Measurements from ENCODE around the gene SLX9. TPM values are rescaled to one million over a fixed set of nuclear protein-coding genes. Genes with fewer than 3 reads are reported as not detected.

The SLX9 gene
- total and polyA plus RNA-seq, 7 experiments from 2014 or later: 13.2 to 46.4 (median 19.2) TPM

DNA sequence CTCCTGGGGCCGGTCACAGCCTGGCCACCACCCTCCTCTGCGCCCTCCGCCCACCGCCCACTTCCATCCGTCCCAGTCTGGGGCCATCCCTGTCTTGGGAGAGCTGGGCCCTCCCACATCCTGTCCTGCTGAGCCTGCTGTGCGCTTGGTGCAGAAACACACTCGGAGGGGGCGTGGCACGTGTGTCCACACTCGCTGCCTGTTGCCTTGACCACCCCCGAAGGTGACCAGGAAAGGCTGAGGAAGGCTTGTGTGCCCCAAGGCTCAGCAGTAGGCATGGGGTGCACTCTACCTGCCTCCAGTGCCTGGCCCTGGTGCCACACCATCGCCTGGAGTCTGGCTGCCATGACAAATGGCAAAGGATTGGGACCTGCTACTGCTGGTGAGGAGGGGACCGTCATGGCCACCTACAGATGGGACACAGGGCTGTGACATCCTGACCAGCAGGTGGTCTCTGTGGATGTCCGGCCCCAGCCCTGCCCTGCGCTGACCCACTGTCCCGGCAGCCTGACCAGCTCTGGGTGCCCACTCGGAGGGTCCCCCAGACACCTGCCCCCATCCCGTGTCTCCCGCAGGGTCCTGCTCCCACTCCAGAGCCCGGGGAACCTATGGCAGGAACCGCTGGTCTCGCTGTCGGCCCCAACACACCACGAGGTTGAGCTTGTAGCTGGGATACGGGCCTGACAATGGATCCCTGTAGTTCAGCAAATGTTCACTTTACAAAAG, 43.1 kb upstream of the SLX9 start:
- peaks cover 13 to 27% (median 19%) of the 10 kb centered on the region in 7 donors for H3K4me1 Mint-ChIP-seq
- no peaks in the 10 kb centered on the region for H3K27me3 Mint-ChIP-seq
- peaks cover 0 to 30% (median 12%) of the 10 kb centered on the region in 5 donors for H3K36me3 Mint-ChIP-seq
- H3K4me1 ChIP-seq (ENCODE audit: control insufficient read depth in 2 of 2, insufficient read depth in 2 of 2, low read length in 2 of 2): peaks cover 7 to 11% of the 10 kb centered on the region in 2 donors
- POLR2A ChIA-PET: interaction anchor here (0.9 to 9.2 kb wide), 12 partner anchors 9 to 38 kb away, joined by 3 to 104 read pairs (median 8); no protein-coding TSS in a partner anchor
- H3K4me3 Mint-ChIP-seq: no peak overlapping the region
- peak overlapping the region in 2 of 9 donors; percentile 21 to 38 for H3K27ac Mint-ChIP-seq
- H3K9me3 ChIP-seq (ENCODE audit: control insufficient read depth in 2 of 3, low read length in 3 of 3): no peaks in the 10 kb centered on the region
- intact Hi-C loops (cut with micrococcal nuclease): no loop called here
- CTCF ChIA-PET: interaction anchor here (0.9 to 8.4 kb wide), 5 partner anchors 14 to 95 kb away, joined by 3 to 95 read pairs (median 5); partner anchors contain the start of gene UBE2G2
- H3K9me3 Mint-ChIP-seq: no peaks in the 10 kb centered on the region
- H3K36me3 ChIP-seq (ENCODE audit: control insufficient read depth in 2 of 3, insufficient read depth in 3 of 3, low read length in 3 of 3): peaks cover 22 to 89% (median 43%) of the 10 kb centered on the region in 3 experiments
- ATAC-seq: no peak
- H3K27me3 ChIP-seq (ENCODE audit: control insufficient read depth in 2 of 2, insufficient read depth in 2 of 2, low read length in 2 of 2): no peaks in the 10 kb centered on the region
- DNase-seq: no peak
- H3K27ac ChIP-seq (ENCODE audit: low read depth, low read length): peak overlapping the region; percentile 7
- no peak overlapping the region for H3K4me3 ChIP-seq (ENCODE audit: low read length)

DNA sequence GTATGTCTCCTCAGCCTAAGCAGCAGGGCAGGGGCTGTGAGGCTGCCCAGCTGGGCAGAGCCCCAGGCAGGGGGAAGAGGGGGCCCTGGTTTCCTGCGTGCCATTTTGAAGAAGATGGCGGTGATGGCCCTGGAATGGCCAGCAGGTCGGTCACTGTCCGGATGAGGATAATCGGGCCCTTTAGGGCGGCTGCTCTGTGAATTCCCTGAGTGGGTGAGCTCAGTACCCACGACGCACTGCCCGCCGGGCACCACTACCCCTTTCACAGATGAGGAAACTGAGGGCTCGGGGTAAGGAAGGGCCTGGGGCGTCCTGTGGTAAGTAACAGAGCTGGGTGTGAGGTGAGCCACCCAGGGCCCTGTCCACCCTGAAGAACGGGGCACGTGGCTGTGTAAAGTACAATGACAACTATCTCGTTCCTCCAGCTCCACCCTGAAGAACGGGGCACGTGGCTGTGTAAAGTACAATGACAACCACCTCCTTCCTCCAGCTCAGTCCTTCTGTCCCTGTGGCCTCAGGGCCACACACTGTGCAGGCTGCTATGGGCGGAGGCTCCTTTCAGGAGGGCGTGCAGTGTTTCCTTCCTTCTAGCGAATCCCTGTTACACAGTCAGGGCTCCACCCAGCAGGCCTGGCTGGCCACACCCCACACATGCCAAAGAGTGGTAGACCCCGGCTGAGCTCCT, 42.4 kb upstream of the SLX9 start:
- peak overlapping the region; percentile 7 for H3K27ac ChIP-seq (ENCODE audit: low read depth, low read length)
- DNase-seq (no peak), ATAC-seq (peak; percentile 75)
- peaks cover 11 to 27% (median 18%) of the 10 kb centered on the region in 7 donors for H3K4me1 Mint-ChIP-seq
- H3K27me3 ChIP-seq (ENCODE audit: control insufficient read depth in 2 of 2, insufficient read depth in 2 of 2, low read length in 2 of 2): no peaks in the 10 kb centered on the region
- intact Hi-C loops (cut with micrococcal nuclease): no loop called here
- peaks cover 7 to 11% of the 10 kb centered on the region in 2 donors for H3K4me1 ChIP-seq (ENCODE audit: control insufficient read depth in 2 of 2, insufficient read depth in 2 of 2, low read length in 2 of 2)
- CTCF ChIA-PET: interaction anchor here (0.7 to 8.4 kb wide), 6 partner anchors 13 to 241 kb away, joined by 3 to 95 read pairs (median 4); partner anchors contain the start of gene UBE2G2
- H3K27ac Mint-ChIP-seq: peak overlapping the region in 4 of 9 donors; percentile 21 to 59 (median 27)
- POLR2A ChIA-PET: interaction anchor here (0.9 to 6.3 kb wide), 11 partner anchors 9 to 80 kb away, joined by 3 to 35 read pairs (median 5); partner anchors contain the start of gene SUMO3
- H3K4me3 ChIP-seq (ENCODE audit: low read length): no peak overlapping the region
- H3K9me3 Mint-ChIP-seq: no peaks in the 10 kb centered on the region
- peaks cover under 1 to 37% (median 20%) of the 10 kb centered on the region in 5 donors for H3K36me3 Mint-ChIP-seq
- H3K4me3 Mint-ChIP-seq: no peak overlapping the region
- H3K36me3 ChIP-seq (ENCODE audit: control insufficient read depth in 2 of 3, insufficient read depth in 3 of 3, low read length in 3 of 3): peaks cover 30 to 92% (median 51%) of the 10 kb centered on the region in 3 experiments
- no peaks in the 10 kb centered on the region for H3K27me3 Mint-ChIP-seq
- H3K9me3 ChIP-seq (ENCODE audit: control insufficient read depth in 2 of 3, low read length in 3 of 3): no peaks in the 10 kb centered on the region

DNA sequence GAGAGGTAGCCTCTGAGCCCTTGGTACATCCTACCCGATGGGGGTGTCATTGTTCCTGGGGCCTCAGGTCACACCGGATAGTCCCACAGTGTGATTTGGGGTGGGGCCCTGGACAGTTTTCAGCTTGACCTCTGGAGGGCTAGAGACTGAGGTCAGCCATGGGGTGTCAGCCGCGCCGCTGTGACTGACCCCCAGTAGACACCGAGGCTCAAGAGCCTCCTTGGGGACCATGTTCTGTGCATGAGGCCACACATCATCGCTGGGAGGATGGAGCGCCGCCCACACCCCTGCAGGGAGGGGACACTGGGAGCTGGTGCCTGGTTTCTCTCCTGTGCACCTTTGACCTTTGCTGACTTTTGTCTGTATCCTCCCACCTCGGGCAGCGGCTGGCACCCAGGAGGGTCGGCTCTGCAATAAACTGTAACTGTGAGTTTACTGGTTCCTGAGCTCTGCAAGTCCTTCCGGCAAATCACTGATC, 41.8 kb upstream of the SLX9 start:
- H3K36me3 ChIP-seq (ENCODE audit: control insufficient read depth in 2 of 3, insufficient read depth in 3 of 3, low read length in 3 of 3): peaks cover 34 to 95% (median 57%) of the 10 kb centered on the region in 3 experiments
- peaks cover 3 to 7% of the 10 kb centered on the region in 2 donors for H3K4me1 ChIP-seq (ENCODE audit: control insufficient read depth in 2 of 2, insufficient read depth in 2 of 2, low read length in 2 of 2)
- POLR2A ChIA-PET: interaction anchor here (0.9 to 6.3 kb wide), 11 partner anchors 9 to 81 kb away, joined by 3 to 35 read pairs (median 5); partner anchors contain the start of gene SUMO3
- no peaks in the 10 kb centered on the region for H3K9me3 ChIP-seq (ENCODE audit: control insufficient read depth in 2 of 3, low read length in 3 of 3)
- H3K27ac ChIP-seq (ENCODE audit: low read depth, low read length): no peak overlapping the region
- CTCF ChIA-PET: interaction anchor here (0.7 to 8.4 kb wide), 5 partner anchors 13 to 241 kb away, joined by 3 to 95 read pairs (median 5); partner anchors contain the start of gene UBE2G2
- Mint-ChIP-seq H3K4me3 (no peak overlapping the region), H3K27ac (peak overlapping the region in 3 of 9 donors; percentile 17 to 59 (median 45)), H3K36me3 (peaks cover 7 to 43% (median 26%) of the 10 kb centered on the region in 5 donors), H3K4me1 (peaks cover 6 to 28% (median 17%) of the 10 kb centered on the region in 7 donors), H3K9me3 (no peaks in the 10 kb centered on the region), H3K27me3 (no peaks in the 10 kb centered on the region)
- no peak overlapping the region for H3K4me3 ChIP-seq (ENCODE audit: low read length)
- ATAC-seq (no peak), DNase-seq (no peak)
- H3K27me3 ChIP-seq (ENCODE audit: control insufficient read depth in 2 of 2, insufficient read depth in 2 of 2, low read length in 2 of 2): no peaks in the 10 kb centered on the region
- intact Hi-C loops (cut with micrococcal nuclease): no loop called here

DNA sequence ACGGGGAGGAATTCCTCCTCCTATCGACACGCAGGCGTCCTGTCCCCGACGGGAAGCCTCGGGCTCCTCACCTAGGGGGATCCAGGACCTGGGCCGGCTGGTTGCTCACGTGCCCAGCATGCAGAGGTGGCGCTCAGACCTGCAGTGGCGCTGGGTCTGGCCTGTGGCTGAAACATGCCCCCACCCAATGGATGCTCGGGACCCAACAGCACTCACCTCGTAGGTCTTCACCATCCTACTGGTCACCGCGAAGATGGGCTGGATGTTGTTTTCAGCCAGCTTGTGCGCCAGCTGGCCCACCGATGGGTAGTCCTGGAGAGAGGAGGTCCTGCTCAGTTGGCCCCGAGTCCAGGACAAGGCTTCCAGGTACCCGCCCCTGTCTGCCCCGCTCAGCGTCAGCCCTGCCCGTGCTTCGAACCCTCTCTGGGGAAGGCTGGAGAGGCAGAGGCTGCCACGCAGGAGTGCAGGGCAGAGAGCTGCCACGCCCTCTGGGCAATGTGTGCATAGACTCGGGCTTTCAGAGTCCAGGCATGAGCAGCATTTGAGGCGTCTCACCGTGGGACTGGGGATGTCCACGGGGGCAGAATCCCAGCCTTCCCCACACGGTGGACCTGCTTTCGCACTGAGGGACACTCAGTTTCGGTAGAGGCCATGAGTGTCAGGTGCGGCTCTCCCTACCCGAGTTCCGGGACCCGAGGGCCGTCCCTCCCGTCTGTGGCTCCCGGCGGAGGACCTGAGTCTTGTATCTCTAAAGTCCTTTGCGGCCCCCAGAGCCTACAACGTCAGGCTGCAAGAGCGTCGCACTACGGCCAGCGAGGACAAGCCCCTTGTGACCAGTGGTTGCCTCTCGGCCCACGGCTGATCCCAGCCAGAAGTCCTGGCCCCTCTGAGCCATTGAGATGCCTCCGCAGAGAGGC, 40.7 kb upstream of the SLX9 start:
- peak overlapping the region in 1 of 9 donors; percentile 32 for H3K27ac Mint-ChIP-seq
- H3K4me1 Mint-ChIP-seq: peaks cover 3 to 19% (median 13%) of the 10 kb centered on the region in 7 donors
- ATAC-seq: no peak
- no peaks in the 10 kb centered on the region for H3K9me3 Mint-ChIP-seq
- no peaks in the 10 kb centered on the region for H3K4me1 ChIP-seq (ENCODE audit: control insufficient read depth in 2 of 2, insufficient read depth in 2 of 2, low read length in 2 of 2)
- DNase-seq: no peak
- no peaks in the 10 kb centered on the region for H3K9me3 ChIP-seq (ENCODE audit: control insufficient read depth in 2 of 3, low read length in 3 of 3)
- H3K27ac ChIP-seq (ENCODE audit: low read depth, low read length): no peak overlapping the region
- H3K4me3 ChIP-seq (ENCODE audit: low read length): no peak overlapping the region
- ChIA-PET CTCF (interaction anchor here (0.6 to 8.4 kb wide), 2 partner anchors 34 to 41 kb away, joined by 3 to 95 read pairs; no protein-coding TSS in a partner anchor), POLR2A (interaction anchor here (1.5 to 6.3 kb wide), 7 partner anchors 8 to 32 kb away, joined by 3 to 35 read pairs (median 10); no protein-coding TSS in a partner anchor)
- H3K36me3 Mint-ChIP-seq: peaks cover 7 to 41% (median 25%) of the 10 kb centered on the region in 5 donors
- H3K27me3 Mint-ChIP-seq: no peaks in the 10 kb centered on the region
- no peak overlapping the region for H3K4me3 Mint-ChIP-seq
- intact Hi-C loops (cut with micrococcal nuclease): no loop called here
- H3K27me3 ChIP-seq (ENCODE audit: control insufficient read depth in 2 of 2, insufficient read depth in 2 of 2, low read length in 2 of 2): no peaks in the 10 kb centered on the region
- H3K36me3 ChIP-seq (ENCODE audit: control insufficient read depth in 2 of 3, insufficient read depth in 3 of 3, low read length in 3 of 3): peaks cover 34 to 95% (median 65%) of the 10 kb centered on the region in 3 experiments

DNA sequence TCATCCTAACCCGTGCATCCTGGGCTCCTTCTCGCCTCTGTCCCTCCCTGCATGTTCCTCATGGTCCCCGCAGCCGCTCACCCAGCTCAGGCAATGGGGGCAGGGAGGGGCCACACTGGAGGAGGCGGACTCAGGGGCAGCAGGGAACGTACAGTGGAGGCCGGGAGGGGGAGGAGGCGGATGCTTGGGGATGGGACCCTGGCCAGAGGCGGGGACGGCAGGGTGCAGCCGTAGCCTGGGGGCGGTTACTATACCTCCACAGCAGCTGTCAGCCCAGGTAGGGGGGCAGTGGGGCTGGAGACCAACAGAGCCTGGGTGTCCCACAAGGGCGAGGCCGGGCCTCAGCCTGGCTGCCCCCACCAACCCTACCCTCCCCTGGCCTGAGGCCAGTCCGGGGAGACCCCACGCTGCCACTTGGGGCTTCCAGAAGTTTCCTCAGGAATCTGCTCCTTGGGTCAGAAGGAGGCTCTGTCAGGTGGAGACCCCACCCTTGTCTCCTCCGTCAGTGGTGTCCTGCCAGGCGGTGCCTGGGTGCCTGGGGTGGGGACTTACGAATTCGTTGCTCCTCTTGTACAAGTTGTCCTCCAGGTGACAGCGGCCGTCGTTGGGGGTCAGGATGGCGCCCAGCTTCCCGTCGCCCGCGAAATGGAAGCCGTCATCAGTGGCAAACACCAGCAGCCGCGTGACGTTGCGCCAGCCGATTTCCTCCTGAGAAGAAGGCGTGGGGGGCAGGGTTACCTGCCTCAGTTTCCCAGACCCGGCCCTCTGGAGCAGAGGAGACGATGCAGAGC, 39.9 kb upstream of the SLX9 start:
- peaks cover 12 to 48% (median 32%) of the 10 kb centered on the region in 5 donors for H3K36me3 Mint-ChIP-seq

More for the DNA sequence above, 39.9 kb upstream of the SLX9 start:
- ATAC-seq (no peak), DNase-seq (no peak)
- H3K27ac Mint-ChIP-seq: peak overlapping the region in 1 of 9 donors; percentile 48
- H3K27me3 ChIP-seq (ENCODE audit: control insufficient read depth in 2 of 2, insufficient read depth in 2 of 2, low read length in 2 of 2): no peaks in the 10 kb centered on the region
- ChIA-PET POLR2A (interaction anchor here (0.5 to 1.7 kb wide), 7 partner anchors 8 to 35 kb away, joined by 3 to 5 read pairs (median 3); no protein-coding TSS in a partner anchor), CTCF (interaction anchor here (0.6 kb wide), 1 partner anchor 40 kb away, joined by 3 read pairs; no protein-coding TSS in a partner anchor)
- no peak overlapping the region for H3K4me3 Mint-ChIP-seq
- H3K4me1 ChIP-seq (ENCODE audit: control insufficient read depth in 2 of 2, insufficient read depth in 2 of 2, low read length in 2 of 2): no peaks in the 10 kb centered on the region
- H3K9me3 ChIP-seq (ENCODE audit: control insufficient read depth in 2 of 3, low read length in 3 of 3): no peaks in the 10 kb centered on the region
- peaks cover 10 to 26% (median 19%) of the 10 kb centered on the region in 7 donors for H3K4me1 Mint-ChIP-seq
- H3K36me3 ChIP-seq (ENCODE audit: control insufficient read depth in 2 of 3, insufficient read depth in 3 of 3, low read length in 3 of 3): peaks cover 34 to 95% (median 70%) of the 10 kb centered on the region in 3 experiments
- no peak overlapping the region for H3K27ac ChIP-seq (ENCODE audit: low read depth, low read length)
- H3K27me3 Mint-ChIP-seq: no peaks in the 10 kb centered on the region
- H3K9me3 Mint-ChIP-seq: no peaks in the 10 kb centered on the region
- intact Hi-C loops (cut with micrococcal nuclease): no loop called here
- no peak overlapping the region for H3K4me3 ChIP-seq (ENCODE audit: low read length)
